Mammary epithelial cell (primary cell): ENCODE results near the gene MEGF11.

ENCODE experiments used
- EZH2 ChIP-seq: IDR thresholded peaks from 2 replicates; pipeline ENCODE4 v1.6.1; 2012; ENCODE audit warnings: low read length, inconsistent platforms, borderline replicate concordance
- TF ChIP-seq, protein P1 (sequence below), 2 donors: IDR thresholded peaks in 1 of 2; conservative IDR thresholded peaks in 1 of 2; 2 replicates each; pipeline ENCODE4 v1.5.1; 2011 to 2012; ENCODE audit warnings: inconsistent platforms in 2 of 2, low read length in 2 of 2, mild to moderate bottlenecking in 2 of 2, control low read depth in 1 of 2, low read depth in 1 of 2; ENCODE audit not compliant: insufficient read depth in 1 of 2; ENCODE audit errors: extremely low read depth in 1 of 2

DNA sequence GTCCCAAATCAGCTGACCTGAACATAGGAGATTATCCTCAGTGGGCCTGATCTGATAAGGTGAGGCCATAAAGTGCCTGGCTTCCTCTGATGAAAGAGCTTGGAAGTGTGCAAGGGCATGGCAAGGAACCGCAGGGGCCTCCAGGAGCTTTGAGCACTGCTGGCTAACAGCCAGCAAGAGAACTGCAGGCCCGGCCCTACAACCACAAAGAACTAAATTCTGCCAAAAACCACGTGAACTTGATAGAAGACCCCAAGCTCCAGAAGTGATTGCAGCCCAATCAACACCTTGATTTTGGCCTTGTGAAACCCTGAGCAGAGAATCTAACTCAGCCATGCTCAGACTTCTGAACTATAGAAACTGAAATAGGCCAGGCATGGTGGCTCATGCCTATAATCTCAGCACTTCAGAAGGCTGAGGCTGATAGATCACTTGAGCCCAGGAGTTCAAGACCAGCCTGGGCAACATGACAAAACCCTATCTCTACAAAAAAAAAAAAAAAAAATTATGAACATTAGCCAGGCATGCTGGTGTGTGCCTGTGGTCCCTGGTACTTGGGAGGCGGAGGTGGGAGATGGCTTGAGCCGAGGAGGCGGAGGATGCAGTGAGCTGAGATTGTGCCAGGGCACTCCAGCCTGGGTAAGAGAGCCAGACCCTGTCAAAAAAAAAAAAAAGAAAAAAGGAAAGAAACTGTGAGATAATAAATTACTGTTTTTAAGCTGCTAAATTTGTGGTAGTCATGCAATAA lies 32.2 kb upstream of the MEGF11 start:
- no peak for TF ChIP-seq EZH2
- TF ChIP-seq, protein P1, sequence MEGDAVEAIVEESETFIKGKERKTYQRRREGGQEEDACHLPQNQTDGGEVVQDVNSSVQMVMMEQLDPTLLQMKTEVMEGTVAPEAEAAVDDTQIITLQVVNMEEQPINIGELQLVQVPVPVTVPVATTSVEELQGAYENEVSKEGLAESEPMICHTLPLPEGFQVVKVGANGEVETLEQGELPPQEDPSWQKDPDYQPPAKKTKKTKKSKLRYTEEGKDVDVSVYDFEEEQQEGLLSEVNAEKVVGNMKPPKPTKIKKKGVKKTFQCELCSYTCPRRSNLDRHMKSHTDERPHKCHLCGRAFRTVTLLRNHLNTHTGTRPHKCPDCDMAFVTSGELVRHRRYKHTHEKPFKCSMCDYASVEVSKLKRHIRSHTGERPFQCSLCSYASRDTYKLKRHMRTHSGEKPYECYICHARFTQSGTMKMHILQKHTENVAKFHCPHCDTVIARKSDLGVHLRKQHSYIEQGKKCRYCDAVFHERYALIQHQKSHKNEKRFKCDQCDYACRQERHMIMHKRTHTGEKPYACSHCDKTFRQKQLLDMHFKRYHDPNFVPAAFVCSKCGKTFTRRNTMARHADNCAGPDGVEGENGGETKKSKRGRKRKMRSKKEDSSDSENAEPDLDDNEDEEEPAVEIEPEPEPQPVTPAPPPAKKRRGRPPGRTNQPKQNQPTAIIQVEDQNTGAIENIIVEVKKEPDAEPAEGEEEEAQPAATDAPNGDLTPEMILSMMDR (conservative IDR thresholded peaks at IDR 0.05 in 1 of 2, IDR thresholded peaks at IDR 0.05 in 1 of 2; ENCODE audit: extremely low read depth in 1 of 2, insufficient read depth in 1 of 2, low read depth in 1 of 2, low read length in 2 of 2) = no peak
